HG02798 (cell line): ENCODE measurements around the gene N4BP2.

ENCODE experiments used
- ATAC-seq: cut with Tn5 transposase; IDR thresholded peaks from one replicate; pipeline ENCODE4 v1.9.1; 2021; ENCODE audit warnings: mild to moderate bottlenecking; ENCODE audit not compliant: unreplicated experiment, poor library complexity

Gene N4BP2

GRCh38 chr4:40190465-40190864 lies 133.8 kb downstream of the N4BP2 start:
- ATAC-seq, result no peak

GRCh38 chr4:40190880-40191815 lies 134.5 kb downstream of the N4BP2 start:
- ATAC-seq, result no peak

DNA sequence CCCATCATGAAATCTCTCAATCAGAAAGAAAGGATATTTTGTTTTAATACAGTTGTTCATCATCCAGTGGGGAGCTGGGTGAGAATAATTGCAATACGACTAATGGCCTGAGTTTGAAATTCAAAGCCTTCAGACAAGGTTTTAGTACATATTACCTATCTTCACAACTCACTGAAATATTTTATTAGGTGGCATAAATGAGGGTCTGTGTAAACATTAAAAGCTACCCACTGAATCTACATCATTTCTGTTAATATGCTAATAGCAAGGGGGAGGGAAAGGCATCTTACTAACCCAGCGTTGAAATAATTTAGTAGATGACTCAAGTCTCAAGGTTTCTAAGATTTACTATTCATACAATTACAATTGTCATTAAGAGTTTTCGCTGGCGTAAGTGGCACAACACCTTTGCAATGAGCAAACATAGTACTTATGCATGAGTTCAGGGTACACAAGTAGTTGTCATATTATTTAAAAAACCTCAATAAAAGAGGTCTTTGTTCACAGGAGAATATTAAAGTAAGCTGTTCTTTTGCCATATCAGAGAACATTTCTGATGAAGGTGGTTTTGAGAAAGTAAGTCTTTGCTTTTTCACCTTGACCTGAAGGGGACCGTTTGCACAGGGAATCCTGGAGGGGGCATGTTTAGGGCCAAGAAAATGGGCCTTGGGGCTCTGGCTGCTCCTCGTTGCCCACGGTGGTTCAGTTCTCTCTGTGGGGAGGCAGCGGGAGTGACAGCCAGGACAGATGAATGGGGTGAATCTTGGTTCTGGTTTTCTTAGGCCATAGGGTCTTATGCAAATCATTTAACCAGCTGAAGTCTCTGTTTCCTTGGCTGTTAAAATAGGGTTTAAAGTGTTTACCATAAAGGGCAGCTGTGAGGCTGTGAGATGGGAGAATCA lies 135.7 kb downstream of the N4BP2 start:
- ATAC-seq, result peak; percentile 46

GRCh38 chr4:40193016-40193571 lies 136.4 kb downstream of the N4BP2 start:
- ATAC-seq, result peak; percentile 30

GRCh38 chr4:40193578-40193977 lies 136.9 kb downstream of the N4BP2 start:
- ATAC-seq, result no peak

DNA sequence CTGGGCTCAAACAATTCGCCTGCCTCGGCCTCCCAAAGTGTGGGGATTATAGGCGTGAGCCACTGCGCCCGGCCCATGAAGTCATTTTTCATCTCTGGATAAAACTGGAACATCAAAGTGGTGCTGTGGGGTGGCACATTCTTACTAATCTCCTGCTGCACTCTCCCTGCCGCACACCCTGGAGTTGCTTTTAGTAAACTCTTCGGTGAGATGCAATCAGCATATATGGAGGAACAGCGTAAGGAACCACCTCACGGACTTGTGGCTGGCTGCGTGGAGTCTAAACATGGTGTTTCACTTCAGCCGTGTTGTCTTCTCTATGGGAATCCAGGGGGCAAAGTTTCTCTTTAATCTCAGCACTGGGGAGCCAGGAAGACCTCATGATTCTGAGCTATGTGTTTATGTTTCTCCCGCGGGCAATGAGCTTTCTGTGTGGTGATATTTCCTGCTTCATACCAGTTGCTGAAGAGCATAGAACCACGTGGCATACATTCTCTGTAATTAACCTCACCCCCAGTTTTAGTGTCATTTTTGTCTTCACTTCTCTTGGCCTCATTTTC lies 138.0 kb downstream of the N4BP2 start:
- ATAC-seq, result no peak

DNA sequence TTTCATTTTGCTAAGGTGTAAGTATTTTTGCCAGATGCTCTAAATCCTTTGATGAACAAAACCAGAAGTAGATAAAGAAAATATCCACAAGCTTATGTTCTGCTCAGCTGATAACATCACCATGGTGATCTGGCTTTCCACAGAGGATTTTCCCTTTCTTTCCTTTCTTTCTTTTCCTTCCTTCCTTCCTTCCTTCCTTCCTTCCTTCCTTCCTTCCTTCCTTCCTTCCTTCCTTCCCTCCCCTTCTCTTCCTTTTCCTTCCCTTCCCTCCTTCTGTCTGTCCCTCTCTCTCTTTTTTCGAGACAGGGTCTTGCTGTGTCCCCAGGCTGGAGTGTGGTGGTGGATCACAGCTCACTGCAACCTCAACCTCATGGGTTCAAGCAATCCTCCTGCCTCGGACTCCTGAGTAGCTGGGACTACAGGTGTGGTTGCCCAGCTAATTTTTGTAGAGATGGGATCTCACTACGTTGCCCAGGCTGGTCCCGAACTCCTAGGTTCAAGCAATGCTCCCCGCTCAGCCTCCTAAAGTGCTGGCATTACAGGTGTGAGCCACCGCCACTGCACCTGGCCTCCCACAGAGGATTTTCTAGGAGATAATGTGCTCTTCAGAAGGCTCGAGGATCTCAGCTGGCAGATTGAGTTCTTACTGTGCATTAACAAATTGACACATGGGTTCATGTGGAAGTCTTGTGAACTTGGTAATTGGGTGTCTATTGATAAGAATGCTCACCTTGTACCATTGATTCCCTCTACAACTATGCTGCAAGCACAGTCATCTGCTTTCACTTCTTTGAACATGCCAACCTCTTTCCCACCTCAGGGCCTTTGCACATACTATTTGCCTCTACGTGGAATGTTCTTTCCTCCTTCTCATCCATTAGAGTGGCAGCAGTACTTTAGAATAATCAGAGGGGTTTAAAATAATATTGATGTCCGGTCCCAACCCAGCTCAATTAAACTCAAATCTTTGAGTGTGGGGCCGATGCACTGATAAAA lies 138.8 kb downstream of the N4BP2 start:
- no peak for ATAC-seq

DNA sequence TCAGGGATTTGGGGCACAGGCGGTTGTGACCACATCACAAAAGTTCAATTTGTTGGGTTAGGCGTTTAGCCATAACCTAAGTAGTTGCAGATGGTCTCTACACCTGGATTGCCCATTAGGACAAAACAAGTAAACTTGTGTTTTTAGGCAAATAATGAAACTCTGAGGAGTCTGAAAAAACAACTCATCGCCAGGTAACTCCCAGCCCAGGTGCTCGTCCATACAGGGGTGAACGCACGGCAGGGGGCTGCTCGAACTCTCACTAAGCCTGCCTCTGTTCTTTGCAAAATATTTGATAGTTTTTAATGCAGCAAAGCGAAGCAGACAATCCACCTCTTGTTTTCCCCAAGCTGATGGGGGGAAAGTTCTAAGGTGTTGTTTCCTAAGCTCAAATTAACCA lies 139.6 kb downstream of the N4BP2 start:
- no peak for ATAC-seq

GRCh38 chr4:40196724-40197281 lies 140.2 kb downstream of the N4BP2 start, which contains the start of gene RHOH:
TSS of gene RHOH (plus strand) at chr4:40197031. CDS start at chr4:40243387, 46,356 bp downstream.
- peak; percentile 13 for ATAC-seq

DNA sequence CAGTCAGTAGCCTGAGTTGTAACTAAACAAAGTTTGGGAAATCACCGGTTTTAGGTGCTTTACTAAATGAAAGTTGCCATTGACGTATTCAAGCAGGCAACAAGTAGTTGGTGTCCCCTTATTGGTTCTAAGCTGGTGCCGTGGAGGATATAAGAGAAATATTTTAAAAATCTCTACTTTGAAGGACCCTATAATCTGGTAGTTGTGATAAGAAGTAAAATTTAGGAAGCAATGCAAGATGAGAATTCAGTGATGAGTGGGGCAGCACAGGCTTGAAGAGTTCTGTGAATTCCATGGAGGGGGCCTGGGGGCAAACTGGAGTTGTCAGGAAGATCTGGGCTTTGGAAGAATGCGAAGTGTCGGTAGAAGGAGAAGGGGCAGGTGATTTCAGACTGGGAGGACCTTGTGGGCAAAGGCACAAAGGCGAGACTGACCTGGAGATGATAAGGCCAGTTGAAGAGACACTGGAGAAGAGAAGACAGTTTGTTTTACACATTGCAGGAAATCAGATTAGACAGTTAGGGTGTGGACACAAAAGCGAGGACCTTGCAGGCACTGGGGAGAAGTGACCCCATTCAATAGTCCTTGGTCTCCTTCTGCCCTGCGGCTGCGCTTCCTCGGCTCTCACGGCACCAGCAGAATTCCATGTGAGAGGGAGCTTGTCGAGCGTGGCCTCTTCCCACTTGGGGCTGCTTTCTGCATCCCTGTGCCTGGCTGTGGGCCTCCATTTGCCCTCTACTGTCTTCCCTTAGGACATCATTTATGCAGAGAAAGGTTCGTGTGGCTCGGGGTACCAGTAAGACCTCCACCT lies 141.4 kb downstream of the N4BP2 start:
- ATAC-seq, result no peak

DNA sequence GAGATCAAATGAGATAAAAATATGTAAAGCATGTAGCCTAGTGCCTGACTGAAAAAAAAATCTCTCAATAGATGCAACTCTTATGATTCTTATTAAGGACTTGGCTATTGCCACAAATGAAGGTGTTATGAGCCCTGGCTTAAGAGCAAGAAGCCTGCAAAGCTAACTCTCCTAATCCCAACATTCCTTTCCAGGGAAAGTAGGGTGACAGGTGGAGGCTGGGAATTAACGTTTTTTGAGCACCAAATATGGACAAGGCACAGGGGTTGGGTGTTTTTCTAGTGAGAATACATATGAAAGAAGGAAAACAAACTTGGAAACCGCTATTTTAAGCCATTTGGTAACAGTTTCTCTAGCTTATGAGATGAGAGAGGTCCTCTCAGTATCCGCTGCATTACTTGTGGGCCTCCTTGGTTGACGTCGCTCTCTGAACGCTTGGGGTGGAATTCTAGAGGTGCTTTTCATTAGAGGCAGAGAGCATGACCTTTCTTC lies 142.6 kb downstream of the N4BP2 start:
- no peak for ATAC-seq

GRCh38 chr4:40199999-40200874 lies 143.6 kb downstream of the N4BP2 start:
- ATAC-seq, result peak; percentile 61

GRCh38 chr4:40200875-40201801 lies 144.5 kb downstream of the N4BP2 start:
- no peak for ATAC-seq

DNA sequence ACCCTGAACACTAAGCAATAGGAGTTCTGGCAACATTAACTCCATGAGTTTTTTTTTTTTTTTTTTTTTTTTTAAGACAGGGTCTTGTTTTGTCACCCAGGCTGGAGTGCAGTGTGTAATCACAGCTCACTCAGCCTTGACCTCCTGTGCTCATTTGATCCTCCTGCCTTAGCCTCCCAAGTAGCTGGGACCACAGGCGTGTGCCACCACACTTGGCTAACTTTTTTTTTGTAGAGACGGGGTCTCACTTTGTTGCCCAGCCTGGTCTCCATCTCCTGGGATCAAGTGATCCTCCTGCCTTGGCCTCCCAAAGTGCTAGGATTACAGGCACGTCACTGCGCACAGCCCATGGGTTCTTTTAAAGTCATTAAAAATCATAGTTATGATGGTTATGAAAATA lies 145.2 kb downstream of the N4BP2 start:
- no peak for ATAC-seq

- no peak for ATAC-seq
These were observed 145.8 kb downstream of the N4BP2 start for GRCh38 chr4:40202474-40202873.
